Measurements from ENCODE around the gene MPP4. TPM values are rescaled to one million over a fixed set of nuclear protein-coding genes. Genes with fewer than 3 reads are reported as not detected.
A peak's percentile ranks its signal among the peaks of the same experiment; 100 is the strongest.

The MPP4 gene
- total and polyA plus RNA-seq, 2 of the 13 experiments (the other 11 are each of a cell fraction or from before 2014, with no cell fraction given) = not detected

GRCh38 chr2:201680743-201681142, 17.7 kb downstream of the MPP4 start (continued):
- 0 out of 2 replicates have a peak, but pooled peaks have one; percentile 21 for TF ChIP-seq ZNF552 (CRISPR knock-in tag; IDR thresholded peaks at IDR 0.05; ENCODE audit: borderline replicate concordance)
- no peak for TF ChIP-seq RERE (CRISPR knock-in tag; IDR thresholded peaks at IDR 0.05; ENCODE audit: low read depth)
- peak; percentile 82 for TF ChIP-seq CTCF (CRISPR knock-in tag; IDR thresholded peaks at IDR 0.05)
- no peak for TF ChIP-seq ZNF281 (CRISPR knock-in tag; IDR thresholded peaks at IDR 0.05; ENCODE audit: borderline replicate concordance)
- TF ChIP-seq HMGXB4 (CRISPR knock-in tag; IDR thresholded peaks at IDR 0.05; ENCODE audit: borderline replicate concordance in 1 of 2, low read depth in 1 of 2) = peak in 1 of 2 experiments; percentile 32; a peak in 1 of 4 replicates
- TF ChIP-seq KDM2A (CRISPR knock-in tag; IDR thresholded peaks at IDR 0.05; ENCODE audit: borderline replicate concordance, low read depth) = peak; percentile 42; the same call in 1 of the 2 replicates
- no peak for TF ChIP-seq SIX1 (CRISPR knock-in tag; IDR thresholded peaks at IDR 0.05; ENCODE audit: borderline replicate concordance)
- no peak for TF ChIP-seq ZNF850 (CRISPR knock-in tag; conservative IDR thresholded peaks at IDR 0.05)
- no peak for TF ChIP-seq GFI1 (CRISPR knock-in tag; IDR thresholded peaks at IDR 0.05; ENCODE audit: borderline replicate concordance)
- TF ChIP-seq ATF3 (CRISPR knock-in tag; IDR thresholded peaks at IDR 0.05) = no peak
- 0 out of 2 replicates have a peak, but pooled peaks have one; percentile 31 for TF ChIP-seq ZNF331 (CRISPR knock-in tag; IDR thresholded peaks at IDR 0.05)
- no peak for TF ChIP-seq BCL6 (CRISPR knock-in tag; IDR thresholded peaks at IDR 0.05)
- peak; percentile 42; the same call in 1 of the 2 replicates for TF ChIP-seq AHR (CRISPR knock-in tag; IDR thresholded peaks at IDR 0.05)
- no peak for TF ChIP-seq ZNF17 (CRISPR knock-in tag; IDR thresholded peaks at IDR 0.05)
- TF ChIP-seq REXO4 (CRISPR knock-in tag; IDR thresholded peaks at IDR 0.05; ENCODE audit: borderline replicate concordance) = no peak
- TF ChIP-seq RAD21 (CRISPR knock-in tag; IDR thresholded peaks at IDR 0.05) = 0 out of 2 replicates have a peak, but pooled peaks have one; percentile 19
- TF ChIP-seq TBL1XR1 (IDR thresholded peaks at IDR 0.05; ENCODE audit: borderline replicate concordance, low read length, partially characterized antibody) = no peak
